Keratinocyte (primary cell): ENCODE data around the gene RHAG. TPM values are rescaled to one million over a fixed set of nuclear protein-coding genes. Genes with fewer than 3 reads are reported as not detected.
"Not testable (repeated sequence)": the region's sequence is repeated elsewhere in the genome, so short reads cannot be mapped to it uniquely, and the experiment has no call there.

ENCODE experiments used
- DNase-seq: peaks from one replicate; pipeline ENCODE4 v3.0.0-alpha.2; 2011; ENCODE audit warnings: low read depth, missing footprints, low spot score
- FAIRE-seq: peaks from 2 replicates; lab custom pipeline; 2011; peaks lifted over from hg19 to GRCh38; lab: Jason Lieb, UNC
- H2AFZ ChIP-seq: 2 replicates; pipeline ENCODE4 v1.6.0; 2012; ENCODE audit warnings: low read length, control low read depth, inconsistent platforms; ENCODE audit not compliant: control insufficient read depth
- H3K27ac ChIP-seq: 2 replicates; pipeline ENCODE4 v1.5.1; 2011; ENCODE audit warnings: low read length; ENCODE audit not compliant: control insufficient read depth, insufficient read depth
- H3K27me3 ChIP-seq: 3 replicates; pipeline ENCODE4 v1.6.0; 2011; ENCODE audit warnings: low read length; ENCODE audit not compliant: control insufficient read depth, insufficient read depth; ENCODE audit errors: extremely low read depth
- H3K36me3 ChIP-seq, 2 experiments: 2 replicates in 1 of 2; 3 replicates in 1 of 2; pipeline ENCODE4 v1.5.1; 2011; ENCODE audit warnings: low read length in 2 of 2, mild to moderate bottlenecking in 1 of 2; ENCODE audit not compliant: control insufficient read depth in 2 of 2, insufficient read depth in 2 of 2; ENCODE audit errors: extremely low read depth in 1 of 2
- H3K4me1 ChIP-seq: 3 replicates; pipeline ENCODE4 v1.5.1; 2011; ENCODE audit warnings: low read length; ENCODE audit not compliant: control insufficient read depth, insufficient read depth; ENCODE audit errors: extremely low read depth
- H3K4me2 ChIP-seq: 3 replicates; pipeline ENCODE4 v1.6.0; 2011; ENCODE audit warnings: low read depth, low read length; ENCODE audit not compliant: control insufficient read depth, insufficient read depth; ENCODE audit errors: extremely low read depth
- H3K4me3 ChIP-seq, 3 experiments: fragments of 200-600 bp in 1 of 3; sonication (generic) in 1 of 3; 2 replicates in 2 of 3; 3 replicates in 1 of 3; pipeline ENCODE4 v1.5.1; 2011 to 2016; ENCODE audit warnings: low read length in 3 of 3, mild to moderate bottlenecking in 3 of 3, control low read depth in 2 of 3, inconsistent platforms in 1 of 3, low read depth in 1 of 3, mixed read lengths in 1 of 3, mixed run types in 1 of 3, moderate library complexity in 1 of 3; ENCODE audit not compliant: control insufficient read depth in 2 of 3, insufficient read depth in 2 of 3; ENCODE audit errors: extremely low read depth in 1 of 3
- H3K79me2 ChIP-seq: 2 replicates; pipeline ENCODE4 v1.6.0; 2012; ENCODE audit warnings: low read length; ENCODE audit not compliant: control insufficient read depth, insufficient read depth
- H3K9ac ChIP-seq: 3 replicates; pipeline ENCODE4 v1.6.0; 2011; ENCODE audit warnings: low read length; ENCODE audit not compliant: control insufficient read depth, insufficient read depth; ENCODE audit errors: extremely low read depth
- H3K9me1 ChIP-seq: 3 replicates; pipeline ENCODE4 v1.6.0; 2011; ENCODE audit warnings: low read length; ENCODE audit not compliant: control insufficient read depth, insufficient read depth; ENCODE audit errors: extremely low read depth
- H3K9me3 ChIP-seq: 2 replicates; pipeline ENCODE4 v1.5.1; 2012; ENCODE audit warnings: low read depth, low read length; ENCODE audit not compliant: control insufficient read depth
- H4K20me1 ChIP-seq: 3 replicates; pipeline ENCODE4 v1.6.0; 2011; ENCODE audit warnings: low read length; ENCODE audit not compliant: control insufficient read depth, insufficient read depth; ENCODE audit errors: extremely low read depth
- EZH2 ChIP-seq: IDR thresholded peaks from one replicate; pipeline ENCODE4 v1.6.1; 2012; ENCODE audit warnings: inconsistent platforms, mild to moderate bottlenecking, low read length, moderate library complexity
- dilution Hi-C: fragments of 300-500 bp; cut with MboI; formaldehyde crosslinking; loops from one replicate; pipeline ENCODE4 v1.7.0; 2020; ENCODE audit warnings: low sequenced_read_pairs; ENCODE audit not compliant: extremely low pct_ligation_motif_present
- polyA plus RNA-seq, 5 experiments: library from polyadenylated mRNA; depleted of rRNA in 3 of 5; stranded (reverse) in 3 of 5; stranded (forward) in 1 of 5; unstranded in 1 of 5; fragments of >200 nt; gene quantifications; 1 replicate in 1 of 5; 2 replicates in 3 of 5; 3 replicates in 1 of 5; pipeline versions ENCODE4 v1.2.1 to v1.2.3, GENCODE V29; 2011 to 2012; ENCODE audit warnings: missing spikeins in 2 of 5, low read depth in 1 of 5, low replicate concordance in 1 of 5
- TF ChIP-seq, protein P1 (sequence below), 3 experiments: IDR thresholded peaks in 1 of 3; conservative IDR thresholded peaks in 1 of 3; optimal IDR thresholded peaks in 1 of 3; 2 replicates in 2 of 3; 3 replicates in 1 of 3; pipeline versions ENCODE3 to v1.5.1; 2011; ENCODE audit warnings: low read length in 3 of 3, mild to moderate bottlenecking in 3 of 3, moderate library complexity in 2 of 3, control low read depth in 1 of 3, inconsistent platforms in 1 of 3; ENCODE audit not compliant: insufficient read depth in 2 of 3; ENCODE audit errors: extremely low read depth in 1 of 3

RHAG gene
- polyA plus RNA-seq, 1 donor (not counting 4 experiments of a cell fraction or from before 2014, with no cell fraction given): not detected

DNA sequence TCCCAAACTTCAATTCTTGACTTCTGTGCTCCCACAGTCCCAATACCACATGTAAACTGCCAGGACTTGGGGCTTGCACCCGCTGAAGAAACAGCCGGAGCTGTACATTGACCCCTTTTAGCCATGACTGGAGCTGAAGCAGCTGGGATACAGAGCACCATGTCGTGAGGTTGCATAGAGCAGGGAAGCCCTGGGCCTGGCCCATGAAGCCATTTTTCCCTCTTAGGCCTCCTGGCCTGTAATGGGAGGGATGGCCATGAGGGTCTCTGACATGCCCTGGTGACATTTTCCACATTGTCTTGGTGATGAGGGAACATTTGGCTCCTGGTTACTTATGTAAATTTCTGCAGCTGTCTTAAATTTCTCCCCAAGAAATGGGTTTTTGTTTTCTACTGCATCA is 9.8 kb downstream of the RHAG start:
- no peak overlapping the region for H3K9ac ChIP-seq
- H2AFZ ChIP-seq: no peak overlapping the region
- FAIRE-seq: no peak
- H3K36me3 ChIP-seq: no peaks in the 10 kb centered on the region
- no peaks in the 10 kb centered on the region for H3K79me2 ChIP-seq
- H3K4me1 ChIP-seq: peaks cover 3% of the 10 kb centered on the region
- dilution Hi-C loops: loop anchor here (25.0 kb wide), 2 partner anchors 210 to 435 kb away; no protein-coding TSS in a partner anchor
- H3K4me2 ChIP-seq: no peak overlapping the region
- H3K27ac ChIP-seq: no peak overlapping the region
- DNase-seq: no peak
- H3K27me3 ChIP-seq: no peaks in the 10 kb centered on the region
- H3K4me3 ChIP-seq: no peak overlapping the region
- no peaks in the 10 kb centered on the region for H3K9me3 ChIP-seq
- no peaks in the 10 kb centered on the region for H3K9me1 ChIP-seq
- TF ChIP-seq EZH2: no peak
- TF ChIP-seq, protein P1, sequence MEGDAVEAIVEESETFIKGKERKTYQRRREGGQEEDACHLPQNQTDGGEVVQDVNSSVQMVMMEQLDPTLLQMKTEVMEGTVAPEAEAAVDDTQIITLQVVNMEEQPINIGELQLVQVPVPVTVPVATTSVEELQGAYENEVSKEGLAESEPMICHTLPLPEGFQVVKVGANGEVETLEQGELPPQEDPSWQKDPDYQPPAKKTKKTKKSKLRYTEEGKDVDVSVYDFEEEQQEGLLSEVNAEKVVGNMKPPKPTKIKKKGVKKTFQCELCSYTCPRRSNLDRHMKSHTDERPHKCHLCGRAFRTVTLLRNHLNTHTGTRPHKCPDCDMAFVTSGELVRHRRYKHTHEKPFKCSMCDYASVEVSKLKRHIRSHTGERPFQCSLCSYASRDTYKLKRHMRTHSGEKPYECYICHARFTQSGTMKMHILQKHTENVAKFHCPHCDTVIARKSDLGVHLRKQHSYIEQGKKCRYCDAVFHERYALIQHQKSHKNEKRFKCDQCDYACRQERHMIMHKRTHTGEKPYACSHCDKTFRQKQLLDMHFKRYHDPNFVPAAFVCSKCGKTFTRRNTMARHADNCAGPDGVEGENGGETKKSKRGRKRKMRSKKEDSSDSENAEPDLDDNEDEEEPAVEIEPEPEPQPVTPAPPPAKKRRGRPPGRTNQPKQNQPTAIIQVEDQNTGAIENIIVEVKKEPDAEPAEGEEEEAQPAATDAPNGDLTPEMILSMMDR (optimal IDR thresholded peaks at IDR 0.05 in 1 of 3, IDR thresholded peaks at IDR 0.05 in 1 of 3, conservative IDR thresholded peaks at IDR 0.05 in 1 of 3; ENCODE audit: extremely low read depth in 1 of 3, insufficient read depth in 2 of 3, low read length in 3 of 3): no peak
- no peaks in the 10 kb centered on the region for H4K20me1 ChIP-seq

- Histone ChIP-seq H3K4me3 (no peak overlapping the region), H4K20me1 (no peaks in the 10 kb centered on the region), H3K4me2 (no peak overlapping the region), H3K27ac (no peak overlapping the region), H2AFZ (no peak overlapping the region), H3K9me1 (no peaks in the 10 kb centered on the region), H3K4me1 (no peaks in the 10 kb centered on the region), H3K9ac (no peak overlapping the region), H3K36me3 (no peaks in the 10 kb centered on the region), H3K27me3 (no peaks in the 10 kb centered on the region), H3K79me2 (no peaks in the 10 kb centered on the region), H3K9me3 (no peaks in the 10 kb centered on the region)
- FAIRE-seq (no peak), DNase-seq (no peak)
- dilution Hi-C loops: no loop called here
- no peak for TF ChIP-seq EZH2
- TF ChIP-seq, protein P1 (optimal IDR thresholded peaks at IDR 0.05 in 1 of 3, IDR thresholded peaks at IDR 0.05 in 1 of 3, conservative IDR thresholded peaks at IDR 0.05 in 1 of 3; ENCODE audit: extremely low read depth in 1 of 3, insufficient read depth in 2 of 3, low read length in 3 of 3): no peak
These were observed 18.4 kb downstream of the RHAG start for GRCh38 chr6:49618257-49618656.

- H3K36me3 ChIP-seq, H3K27ac ChIP-seq, DNase-seq, H3K4me1 ChIP-seq, H3K27me3 ChIP-seq, FAIRE-seq, dilution Hi-C loops, H3K9me3 ChIP-seq, H3K9me1 ChIP-seq, H3K4me2 ChIP-seq, H3K79me2 ChIP-seq, H2AFZ ChIP-seq, H3K4me3 ChIP-seq, H3K9ac ChIP-seq, H4K20me1 ChIP-seq: not testable (repeated sequence)
These were observed 22.5 kb downstream of the RHAG start for GRCh38 chr6:49614144-49614543.
